MCF 10A (cell line): ENCODE measurements around the gene TCF7. TPM values are rescaled to one million over a fixed set of nuclear protein-coding genes. Genes with fewer than 3 reads are reported as not detected.

ENCODE experiments used
- BruUV-seq: library from RNA; stranded (reverse); fragments of 400-500 nt; replicated peaks from 2 replicates; lab custom pipeline; 2021; lab: Mats Ljungman, UMichigan
- CTCF ChIA-PET: fragments of 300-600 bp; sonication (Branson Sonifier 250); formaldehyde crosslinking; extraction: SDS; loops from one replicate; lab custom pipeline; 2021; ENCODE audit warnings: antibody characterized with exemption, inconsistent platforms; lab: Yijun Ruan, JAX
- POLR2A ChIA-PET: fragments of 300-600, 350-650 bp; sonication (Branson Sonifier 250); formaldehyde crosslinking; extraction: SDS; loops from one replicate; lab custom pipeline; 2020; ENCODE audit warnings: antibody characterized with exemption, inconsistent platforms; lab: Yijun Ruan, JAX
- DNase-seq: peaks from one replicate; pipeline ENCODE4 v3.0.0-alpha.2; 2018; ENCODE audit not compliant: unreplicated experiment
- H3K27ac Mint-ChIP-seq: one replicate; pipeline ENCODE4 v1.8.0; 2022; ENCODE audit warnings: mild to moderate bottlenecking, low read depth, mixed read lengths; ENCODE audit not compliant: unreplicated experiment
- H3K27me3 Mint-ChIP-seq: one replicate; pipeline ENCODE4 v1.8.0; 2022; ENCODE audit warnings: mixed read lengths; ENCODE audit not compliant: insufficient read depth, unreplicated experiment
- H3K36me3 Mint-ChIP-seq: one replicate; pipeline ENCODE4 v1.8.0; 2022; ENCODE audit warnings: mild to moderate bottlenecking, moderate library complexity, mixed read lengths; ENCODE audit not compliant: insufficient read depth, unreplicated experiment
- H3K4me1 Mint-ChIP-seq: one replicate; pipeline ENCODE4 v1.8.0; 2022; ENCODE audit warnings: mixed read lengths; ENCODE audit not compliant: insufficient read depth, unreplicated experiment
- H3K4me3 Mint-ChIP-seq: one replicate; pipeline ENCODE4 v1.8.0; 2022; ENCODE audit warnings: mild to moderate bottlenecking, moderate library complexity, mixed read lengths; ENCODE audit not compliant: unreplicated experiment
- H3K9me3 Mint-ChIP-seq: one replicate; pipeline ENCODE4 v1.8.0; 2022; ENCODE audit warnings: mixed read lengths; ENCODE audit not compliant: unreplicated experiment
- CTCF ChIP-seq: fragments of 200-600 bp; IDR thresholded peaks from one replicate; pipeline ENCODE4 v1.8.0; 2022; ENCODE audit warnings: antibody characterized with exemption, mild to moderate bottlenecking; ENCODE audit not compliant: unreplicated experiment
- intact Hi-C: fragments of 100-400 bp; cut with micrococcal nuclease; formaldehyde crosslinking; loops from 2 replicates; pipeline ENCODE4 v1.14.1; 2022
- total RNA-seq: library from RNA; stranded (reverse); gene quantifications from 2 replicates; pipeline ENCODE4 v1.2.3, GENCODE V29; 2022

The TCF7 gene
- total RNA-seq, 1 experiment from 2014 or later, result 0.42 TPM

GRCh38 chr5:134120386-134121138 is 6.1 kb downstream of the TCF7 start:
- ChIA-PET POLR2A (no interaction called here), CTCF (interaction anchor here (0.7 to 3.3 kb wide), 3 partner anchors 14 to 68 kb away, joined by 3 to 18 read pairs (median 4); no protein-coding TSS in a partner anchor)
- intact Hi-C loops, result no loop called here
- no peak overlapping the region for H3K4me3 Mint-ChIP-seq
- peaks cover 9% of the 10 kb centered on the region for H3K4me1 Mint-ChIP-seq
- DNase-seq, result no peak
- no peak overlapping the region for H3K27ac Mint-ChIP-seq
- H3K36me3 Mint-ChIP-seq, result peaks cover 12% of the 10 kb centered on the region
- BruUV-seq, result no TSS peak
- no peaks in the 10 kb centered on the region for H3K9me3 Mint-ChIP-seq
- no peaks in the 10 kb centered on the region for H3K27me3 Mint-ChIP-seq
- no peak for TF ChIP-seq CTCF

GRCh38 chr5:134122530-134122929 is 8.0 kb downstream of the TCF7 start:
- ChIA-PET POLR2A (interaction anchor here (0.6 kb wide), 1 partner anchor 124 kb away, joined by 3 read pairs; no protein-coding TSS in a partner anchor), CTCF (interaction anchor here (1.4 to 3.2 kb wide), 3 partner anchors 18 to 83 kb away, joined by 4 to 18 read pairs (median 8); no protein-coding TSS in a partner anchor)
- Mint-ChIP-seq H3K4me1 (peaks cover 18% of the 10 kb centered on the region), H3K27ac (no peak overlapping the region), H3K9me3 (no peaks in the 10 kb centered on the region), H3K27me3 (no peaks in the 10 kb centered on the region), H3K36me3 (peaks cover 18% of the 10 kb centered on the region), H3K4me3 (no peak overlapping the region)
- BruUV-seq, result no TSS peak
- TF ChIP-seq CTCF, result no peak
- intact Hi-C loops, result no loop called here
- DNase-seq, result no peak

- POLR2A ChIA-PET, result interaction anchor here (0.6 to 1.7 kb wide), 3 partner anchors 13 to 82 kb away, joined by 3 to 8 read pairs (median 3); no protein-coding TSS in a partner anchor
- H3K4me3 Mint-ChIP-seq, result no peak overlapping the region
- intact Hi-C loops, result no loop called here
- H3K9me3 Mint-ChIP-seq, result no peaks in the 10 kb centered on the region
- DNase-seq, result no peak
- peaks cover 26% of the 10 kb centered on the region for H3K36me3 Mint-ChIP-seq
- BruUV-seq, result no TSS peak
- H3K27me3 Mint-ChIP-seq, result no peaks in the 10 kb centered on the region
- H3K27ac Mint-ChIP-seq, result no peak overlapping the region
- H3K4me1 Mint-ChIP-seq, result peaks cover 18% of the 10 kb centered on the region
- CTCF ChIA-PET, result interaction anchor here (0.6 to 3.2 kb wide), 5 partner anchors 17 to 175 kb away, joined by 3 to 19 read pairs (median 17); no protein-coding TSS in a partner anchor
- no peak for TF ChIP-seq CTCF
Observed at GRCh38 chr5:134123360-134123759, 8.9 kb downstream of the TCF7 start.

GRCh38 chr5:134124289-134125038 is 10.0 kb downstream of the TCF7 start:
- H3K4me1 Mint-ChIP-seq, result peaks cover 18% of the 10 kb centered on the region
- intact Hi-C loops, result no loop called here
- ChIA-PET CTCF (interaction anchor here (0.5 to 3.2 kb wide), 8 partner anchors 13 to 1401 kb away, joined by 3 to 29 read pairs (median 10); no protein-coding TSS in a partner anchor), POLR2A (interaction anchor here (0.8 to 1.7 kb wide), 4 partner anchors 12 to 65 kb away, joined by 3 to 8 read pairs (median 4); partner anchors contain the start of gene SKP1)
- no peak overlapping the region for H3K4me3 Mint-ChIP-seq
- no peak overlapping the region for H3K27ac Mint-ChIP-seq
- H3K27me3 Mint-ChIP-seq, result no peaks in the 10 kb centered on the region
- H3K9me3 Mint-ChIP-seq, result no peaks in the 10 kb centered on the region
- no peak for TF ChIP-seq CTCF
- peaks cover 30% of the 10 kb centered on the region for H3K36me3 Mint-ChIP-seq
- no TSS peak for BruUV-seq
- peak; percentile 76 for DNase-seq
